ENCODE data around the gene ATP5F1D.

Gene ATP5F1D

GRCh38 chr19:1230783-1231489 lies 10.6 kb upstream of the ATP5F1D start:
- TF ChIP-seq, protein P1, sequence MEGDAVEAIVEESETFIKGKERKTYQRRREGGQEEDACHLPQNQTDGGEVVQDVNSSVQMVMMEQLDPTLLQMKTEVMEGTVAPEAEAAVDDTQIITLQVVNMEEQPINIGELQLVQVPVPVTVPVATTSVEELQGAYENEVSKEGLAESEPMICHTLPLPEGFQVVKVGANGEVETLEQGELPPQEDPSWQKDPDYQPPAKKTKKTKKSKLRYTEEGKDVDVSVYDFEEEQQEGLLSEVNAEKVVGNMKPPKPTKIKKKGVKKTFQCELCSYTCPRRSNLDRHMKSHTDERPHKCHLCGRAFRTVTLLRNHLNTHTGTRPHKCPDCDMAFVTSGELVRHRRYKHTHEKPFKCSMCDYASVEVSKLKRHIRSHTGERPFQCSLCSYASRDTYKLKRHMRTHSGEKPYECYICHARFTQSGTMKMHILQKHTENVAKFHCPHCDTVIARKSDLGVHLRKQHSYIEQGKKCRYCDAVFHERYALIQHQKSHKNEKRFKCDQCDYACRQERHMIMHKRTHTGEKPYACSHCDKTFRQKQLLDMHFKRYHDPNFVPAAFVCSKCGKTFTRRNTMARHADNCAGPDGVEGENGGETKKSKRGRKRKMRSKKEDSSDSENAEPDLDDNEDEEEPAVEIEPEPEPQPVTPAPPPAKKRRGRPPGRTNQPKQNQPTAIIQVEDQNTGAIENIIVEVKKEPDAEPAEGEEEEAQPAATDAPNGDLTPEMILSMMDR (IDR thresholded peaks at IDR 0.05; ENCODE audit: borderline replicate concordance, insufficient read depth, low read depth, low read length): no peak
- no peak overlapping the region for H3K4me3 ChIP-seq (ENCODE audit: low read depth, low read length)

DNA sequence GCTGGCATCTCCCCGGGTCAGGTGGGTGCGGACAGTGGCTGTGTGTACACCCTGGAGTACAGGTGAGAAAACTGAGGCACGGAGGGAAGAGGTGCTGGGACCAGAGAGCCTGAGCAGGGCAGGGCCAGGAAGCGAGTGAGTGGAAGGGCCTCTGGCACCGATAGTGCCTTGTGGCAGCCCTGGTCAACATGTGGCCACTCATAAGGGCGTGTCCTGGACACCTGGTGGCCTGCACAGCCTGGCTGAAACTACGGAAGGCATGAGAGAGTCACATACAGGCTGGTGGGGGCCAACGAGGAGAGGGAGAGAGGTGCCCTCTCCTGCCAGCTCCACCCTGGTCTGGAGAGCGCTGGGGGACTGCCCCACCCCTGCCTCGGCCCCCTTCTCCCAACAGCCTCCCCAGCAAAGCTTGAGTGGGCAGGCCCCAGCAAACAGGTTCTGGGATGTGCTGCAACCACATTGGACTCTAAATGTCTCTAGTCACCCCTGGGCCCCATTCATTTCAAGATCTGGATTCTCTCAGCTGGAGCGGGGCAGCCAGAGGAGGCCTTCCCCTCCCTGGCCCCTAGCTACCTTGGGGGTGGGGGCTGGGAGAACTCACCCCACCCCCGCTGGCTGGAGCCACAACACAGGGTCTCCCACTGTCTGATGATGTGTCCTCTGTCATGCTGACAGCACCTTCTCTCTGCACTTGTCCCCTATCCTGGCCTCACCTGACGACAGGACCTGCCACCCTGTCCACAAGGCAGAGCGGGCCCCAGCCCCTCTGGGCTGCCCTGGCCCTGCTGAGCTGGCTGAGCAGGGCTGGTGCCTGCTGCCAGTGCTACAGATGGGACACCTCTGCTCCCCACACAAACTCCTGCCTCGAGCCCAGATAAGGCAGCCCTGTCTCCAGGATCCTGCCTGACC lies 9.6 kb upstream of the ATP5F1D start:
- TF ChIP-seq, protein P1 (IDR thresholded peaks at IDR 0.05; ENCODE audit: borderline replicate concordance, insufficient read depth, low read depth, low read length): no peak
- no peak overlapping the region for H3K4me3 ChIP-seq (ENCODE audit: low read depth, low read length)

- TF ChIP-seq, protein P1 (IDR thresholded peaks at IDR 0.05; ENCODE audit: borderline replicate concordance, insufficient read depth, low read depth, low read length): no peak
- no peak overlapping the region for H3K4me3 ChIP-seq (ENCODE audit: low read depth, low read length)
These were observed 8.9 kb upstream of the ATP5F1D start for GRCh38 chr19:1232652-1233072.

GRCh38 chr19:1233115-1233667 lies 8.4 kb upstream of the ATP5F1D start:
- no peak overlapping the region for H3K4me3 ChIP-seq (ENCODE audit: low read depth, low read length)
- TF ChIP-seq, protein P1 (IDR thresholded peaks at IDR 0.05; ENCODE audit: borderline replicate concordance, insufficient read depth, low read depth, low read length): no peak

DNA sequence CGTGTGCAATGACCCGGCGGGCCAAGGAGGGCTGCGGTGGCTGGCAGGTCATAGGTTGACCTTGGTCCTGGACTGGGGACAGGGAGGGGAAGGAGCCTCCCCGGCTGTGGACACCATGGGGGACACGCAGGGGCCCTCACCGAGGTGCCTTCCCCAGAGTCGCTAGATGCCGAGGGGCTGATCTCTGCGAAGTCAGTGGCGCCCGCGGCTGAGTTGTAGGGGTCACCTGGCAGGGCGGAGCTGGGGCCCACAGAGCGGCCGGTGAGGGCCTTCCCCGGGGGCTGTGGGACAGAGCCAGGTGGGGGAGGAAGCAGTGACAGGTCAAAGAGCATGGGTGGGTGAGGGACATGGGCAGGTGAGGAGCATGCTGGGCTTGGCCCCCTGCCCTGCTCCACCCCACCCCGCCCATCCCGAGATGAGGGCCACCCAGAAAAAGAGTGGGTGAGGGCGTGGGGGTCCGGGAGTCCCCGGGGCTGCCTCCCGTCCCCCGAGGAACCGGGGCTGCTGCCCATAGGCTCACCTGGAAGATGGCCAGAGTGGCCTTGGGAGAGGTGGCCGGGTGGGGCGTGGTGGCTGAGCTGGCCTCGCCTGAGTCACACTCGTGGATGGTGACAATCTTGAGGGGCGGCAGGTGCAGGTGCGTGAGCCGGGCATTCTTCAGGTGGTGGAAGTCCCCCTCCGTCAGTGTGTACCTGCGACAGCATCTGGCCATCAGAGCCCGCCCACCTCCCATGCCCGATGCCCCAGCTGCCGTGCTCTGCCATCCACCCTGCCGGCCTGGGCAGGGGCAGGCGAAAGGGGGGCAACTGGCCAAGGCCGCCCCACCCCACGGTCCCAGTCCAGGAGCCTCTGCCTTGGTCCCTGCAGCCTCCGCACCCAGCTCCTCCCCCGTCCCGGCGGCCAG lies 7.2 kb upstream of the ATP5F1D start:
- H3K4me3 ChIP-seq (ENCODE audit: low read depth, low read length): no peak overlapping the region
- TF ChIP-seq, protein P1 (IDR thresholded peaks at IDR 0.05; ENCODE audit: borderline replicate concordance, insufficient read depth, low read depth, low read length): no peak

GRCh38 chr19:1234955-1235380 lies 6.6 kb upstream of the ATP5F1D start:
- TF ChIP-seq, protein P1 (IDR thresholded peaks at IDR 0.05; ENCODE audit: borderline replicate concordance, insufficient read depth, low read depth, low read length): no peak
- H3K4me3 ChIP-seq (ENCODE audit: low read depth, low read length): no peak overlapping the region
